Stimulated activated CD4-positive, alpha-beta T cell treated with anti-CD3 and anti-CD28 coated beads, Interleukin-1b, Interleukin-23, amount 100 ng/mL, for 24 hours (primary cell): ENCODE results near the gene WDR75.
A peak's percentile ranks its signal among the peaks of the same experiment; 100 is the strongest.
"Not testable (repeated sequence)": the region's sequence is repeated elsewhere in the genome, so short reads cannot be mapped to it uniquely, and the experiment has no call there.

Experiments used
- DNase-seq, 4 experiments: peaks; one replicate each; pipeline ENCODE4 v3.0.0-alpha.2; 2020; ENCODE audit warnings: low read depth in 4 of 4, low spot score in 1 of 4

Gene WDR75

GRCh38 chr2:189440947-189441708, at the start of gene WDR75:
TSS of gene WDR75 (plus strand) at chr2:189441474. CDS start at chr2:189441493, 19 bp downstream.
- peak; percentile 86 to 92 (median 88) for DNase-seq

GRCh38 chr2:189393440-189394111, 47.7 kb upstream of the WDR75 start:
- no peak for DNase-seq

DNA sequence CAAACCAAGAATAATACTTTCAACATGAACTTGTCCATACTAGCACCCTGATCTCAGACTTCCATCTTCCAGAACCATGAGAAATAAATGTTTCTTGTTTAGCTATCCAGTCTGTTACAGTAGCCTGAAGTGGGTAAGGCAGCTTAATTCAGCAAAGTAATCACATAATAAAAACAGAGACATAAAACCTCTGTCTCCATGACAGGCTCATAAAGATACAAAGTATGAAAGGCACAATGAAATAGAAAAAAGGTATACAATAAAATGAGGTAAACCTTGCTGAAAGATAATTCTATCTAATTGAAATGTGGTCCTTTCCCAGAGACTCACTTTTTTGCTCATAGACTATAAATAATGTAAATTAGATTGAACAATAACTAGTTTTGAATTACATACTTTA, 46.7 kb upstream of the WDR75 start:
- no peak for DNase-seq

DNA sequence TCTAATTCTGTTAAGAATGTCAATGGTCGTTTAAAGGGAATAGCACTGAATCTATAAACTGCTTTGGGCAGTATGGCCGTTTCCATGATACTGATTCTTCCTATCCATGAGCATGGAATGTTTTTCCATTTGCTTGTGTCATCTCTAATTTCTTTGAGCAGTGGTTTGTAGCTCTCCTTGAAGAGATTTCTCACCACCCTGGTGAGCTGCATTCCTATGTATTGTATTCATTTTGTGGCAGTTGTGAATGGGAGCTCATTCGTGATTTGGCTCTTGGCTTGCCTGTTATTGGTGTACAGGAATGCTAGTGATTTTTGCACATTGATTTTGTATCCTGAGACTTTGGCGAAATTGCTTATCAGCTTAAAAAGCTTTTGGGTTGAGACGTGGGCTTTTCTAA, 38.3 kb upstream of the WDR75 start:
- DNase-seq: no peak

- no peak for DNase-seq
Measured at GRCh38 chr2:189406586-189407233, 34.6 kb upstream of the WDR75 start.

GRCh38 chr2:189407281-189408209, 33.7 kb upstream of the WDR75 start:
- no peak for DNase-seq

DNA sequence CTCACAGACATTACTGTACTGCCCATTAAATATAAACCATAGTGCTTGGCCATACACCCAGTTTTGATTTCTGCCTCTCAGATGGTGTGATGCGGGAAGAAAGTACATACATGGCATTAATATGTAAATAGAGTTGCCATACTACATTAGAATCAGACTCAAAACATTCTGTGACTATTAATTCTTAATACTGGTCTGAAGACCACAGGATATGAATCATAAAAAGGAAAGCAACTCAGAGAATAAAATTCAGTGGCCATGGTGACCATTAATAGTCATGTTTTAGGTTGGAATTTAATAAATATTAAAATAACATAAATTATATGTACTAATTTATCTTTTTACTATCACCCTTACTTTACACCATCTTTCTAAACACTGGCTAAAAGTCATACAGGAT, 33.0 kb upstream of the WDR75 start:
- no peak for DNase-seq

GRCh38 chr2:189409131-189409530, 32.1 kb upstream of the WDR75 start:
- no peak for DNase-seq

GRCh38 chr2:189409647-189410046, 31.6 kb upstream of the WDR75 start:
- no peak for DNase-seq

DNA sequence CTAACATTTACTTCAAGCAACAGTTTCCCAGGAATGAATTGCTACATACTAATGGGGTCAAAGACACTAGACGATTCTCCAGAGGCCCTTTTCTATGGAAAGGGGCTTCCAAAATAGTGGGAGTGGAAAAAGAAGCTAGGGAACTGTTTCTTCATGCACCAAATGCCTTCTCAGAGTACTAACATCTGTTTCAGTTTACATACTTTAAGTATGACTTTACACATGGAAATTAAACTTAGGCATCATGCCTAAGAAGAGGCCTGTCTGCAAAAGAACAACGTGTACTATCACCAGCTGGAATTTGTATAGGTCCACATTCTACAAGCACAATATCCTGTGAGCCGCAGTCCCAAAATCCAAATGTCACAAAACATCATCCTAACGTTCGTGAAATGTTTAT, 29.4 kb upstream of the WDR75 start:
- DNase-seq: no peak

- DNase-seq: peak; percentile 10 to 18 (median 14)
Measured at GRCh38 chr2:189412330-189412953, 28.8 kb upstream of the WDR75 start.

GRCh38 chr2:189413249-189413648, 28.0 kb upstream of the WDR75 start:
- DNase-seq: no peak

DNA sequence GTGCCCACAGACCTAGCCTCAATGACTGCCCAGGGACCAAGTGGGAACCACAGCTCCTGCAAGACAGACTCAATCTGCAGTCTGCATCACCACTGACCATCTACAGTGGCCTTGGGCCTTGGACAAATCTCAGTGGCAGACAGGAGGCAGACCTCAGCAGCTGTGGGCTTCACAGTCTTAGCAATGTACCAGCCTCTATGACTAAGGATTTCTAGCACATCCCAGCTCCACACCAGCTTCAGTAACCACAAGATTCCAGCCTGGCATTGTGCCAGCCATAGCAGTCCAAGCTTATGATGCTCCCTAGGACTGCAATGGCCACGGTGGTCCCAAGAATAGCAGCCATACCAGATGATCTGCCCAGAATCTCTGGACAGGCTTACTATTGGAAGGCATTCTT, 19.6 kb upstream of the WDR75 start:
- DNase-seq: no peak

DNA sequence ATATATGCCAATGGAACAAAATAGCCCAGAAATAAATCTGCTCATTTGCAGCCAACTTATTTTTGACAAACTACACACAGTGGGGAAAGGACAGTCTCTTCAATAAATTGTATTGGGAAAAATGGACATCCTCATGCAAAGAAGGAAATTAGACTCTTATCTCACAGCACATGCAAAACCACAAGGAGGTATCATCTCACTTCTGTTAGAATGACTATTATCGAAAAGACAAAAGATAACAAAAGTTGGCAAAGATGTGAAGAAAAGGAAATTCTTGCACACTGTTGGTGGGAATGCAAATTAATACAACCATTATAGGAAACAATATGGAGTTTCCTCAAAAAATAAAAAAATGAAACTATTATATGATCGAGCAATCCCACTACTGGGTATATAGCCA, 16.3 kb upstream of the WDR75 start:
- no peak for DNase-seq

DNA sequence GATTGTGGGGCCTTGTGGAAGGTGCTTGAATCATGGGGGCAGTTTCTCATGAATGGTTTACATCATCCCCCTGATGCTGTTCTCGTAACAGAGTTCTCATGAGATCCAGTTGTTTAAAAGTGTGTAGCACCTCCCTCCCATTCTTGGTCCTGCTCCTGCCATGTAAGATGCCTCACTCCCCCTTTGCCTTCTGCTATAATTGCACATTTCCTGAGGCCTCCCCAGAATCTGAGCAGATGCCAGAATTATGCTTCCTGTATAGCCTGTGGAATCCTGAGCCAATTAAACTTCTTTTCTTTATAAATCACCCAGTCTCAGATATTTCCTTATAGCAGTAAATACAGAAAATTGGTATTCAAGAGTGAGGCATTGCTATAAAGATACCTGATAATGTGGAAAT, 15.6 kb upstream of the WDR75 start:
- DNase-seq: no peak

DNA sequence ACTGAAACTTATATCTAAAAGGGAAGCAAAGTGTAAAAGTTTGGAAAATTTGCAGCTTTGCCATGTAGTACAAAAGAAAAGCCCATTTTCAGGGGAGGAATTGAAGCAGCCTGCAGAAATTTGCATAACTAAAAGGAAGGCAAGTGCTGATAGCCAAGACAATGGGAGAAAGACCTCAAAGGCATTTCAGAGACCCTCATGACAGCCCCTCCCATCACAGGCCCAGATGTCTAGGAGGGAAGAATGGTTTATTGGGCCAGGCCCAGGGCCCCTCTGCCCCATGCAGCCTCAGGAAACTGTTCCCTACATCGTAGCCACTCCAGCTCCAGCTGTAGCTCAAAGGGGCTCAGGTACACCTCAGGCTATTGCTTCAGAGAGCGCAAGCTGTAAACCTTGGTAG, 14.4 kb upstream of the WDR75 start:
- no peak for DNase-seq

DNA sequence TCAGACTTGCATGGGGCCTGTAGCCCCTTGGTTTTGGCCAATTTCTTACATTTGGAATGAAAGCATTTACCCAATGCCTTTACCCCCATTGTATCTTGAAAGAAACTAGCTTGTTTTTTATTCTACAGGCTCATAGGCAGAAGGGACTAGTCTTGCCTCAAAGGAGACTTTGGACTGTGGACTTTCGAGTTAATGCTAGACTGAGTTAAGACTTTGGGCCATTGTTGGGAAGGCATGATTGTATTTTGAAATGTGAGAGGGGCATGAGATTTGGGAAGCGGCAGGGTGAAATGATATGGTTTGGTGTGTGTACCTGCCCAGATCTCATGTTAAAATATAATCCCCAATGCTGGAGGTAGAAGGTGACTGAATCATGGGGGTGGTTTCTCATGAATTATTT, 13.4 kb upstream of the WDR75 start:
- DNase-seq: no peak

DNA sequence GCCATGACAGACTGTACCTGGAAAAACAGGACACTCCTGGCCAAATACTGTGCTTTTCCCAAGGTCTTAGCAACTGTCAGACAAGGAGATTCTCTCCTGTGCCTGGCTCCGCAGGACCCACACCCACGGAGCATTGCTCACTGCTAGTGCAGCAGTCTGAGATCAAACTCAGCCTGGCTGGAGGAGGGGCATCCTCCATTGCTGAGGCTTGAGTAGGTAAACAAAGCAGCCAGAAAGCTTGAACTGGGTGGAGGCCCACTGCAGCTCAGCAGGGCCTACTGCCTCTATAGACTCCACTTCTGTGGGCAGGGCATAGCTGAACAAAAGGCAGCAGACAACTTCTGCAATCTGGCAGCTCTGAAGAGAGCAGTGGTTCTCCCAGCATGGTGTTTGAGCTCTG, 10.8 kb upstream of the WDR75 start:
- not testable (repeated sequence) for DNase-seq

DNA sequence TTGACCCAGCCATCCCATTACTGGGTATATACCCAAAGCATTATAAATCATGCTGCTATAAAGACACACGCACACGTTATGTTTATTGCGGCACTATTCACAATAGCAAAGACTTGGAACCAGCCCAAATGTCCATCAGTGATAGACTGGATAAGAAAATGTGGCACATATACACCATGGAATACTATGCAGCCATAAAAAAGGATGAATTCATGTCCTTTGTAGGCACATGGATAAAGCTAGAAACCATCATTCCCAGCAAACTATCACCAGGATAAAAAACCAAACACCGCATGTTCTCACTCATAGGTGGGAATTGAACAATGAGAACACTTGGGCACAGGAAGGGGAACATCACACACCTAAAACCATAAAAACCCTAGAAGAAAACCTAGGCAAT, 5.5 kb upstream of the WDR75 start:
- DNase-seq: not testable (repeated sequence)

DNA sequence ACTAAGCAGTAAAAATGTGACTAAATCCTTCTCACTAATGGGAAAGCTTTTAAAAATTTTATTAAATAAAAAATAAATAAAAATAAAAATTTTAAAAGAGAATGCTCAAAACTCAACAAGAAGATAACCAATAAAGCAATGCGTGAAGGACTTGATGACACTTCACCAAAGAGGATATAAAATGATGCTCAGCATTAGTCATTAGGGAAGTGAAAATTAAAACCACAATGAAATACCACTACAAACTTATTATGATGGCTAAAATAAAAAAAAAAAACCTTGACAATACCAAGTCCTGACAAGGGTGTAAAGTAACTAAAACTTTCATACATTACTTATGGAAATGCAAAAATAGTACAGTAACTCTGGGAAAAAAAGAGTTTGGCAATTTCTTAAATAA, 3.3 kb upstream of the WDR75 start:
- no peak for DNase-seq

GRCh38 chr2:189439342-189439741, 1.9 kb upstream of the WDR75 start:
- DNase-seq: no peak
